Suprapubic skin (tissue), 4 donors: ENCODE data around the gene CASP10. TPM values are rescaled to one million over a fixed set of nuclear protein-coding genes. Genes with fewer than 3 reads are reported as not detected.
"Not testable (repeated sequence)": the region's sequence is repeated elsewhere in the genome, so short reads cannot be mapped to it uniquely, and the experiment has no call there.

Experiments
- DNase-seq, 2 donors: peaks; one replicate each; pipeline ENCODE4 v3.0.0-alpha.2; 2019; ENCODE audit warnings: low spot score in 2 of 2
- H3K27ac ChIP-seq: fragments of 200-600 bp; sonication (generic); one replicate; pipeline ENCODE4 v1.5.1; 2019
- H3K27me3 ChIP-seq: fragments of 200-600 bp; sonication (generic); one replicate; pipeline ENCODE4 v1.5.1; 2019
- H3K36me3 ChIP-seq: fragments of 200-600 bp; sonication (generic); one replicate; pipeline ENCODE4 v1.5.1; 2019
- H3K4me1 ChIP-seq: fragments of 200-600 bp; sonication (generic); one replicate; pipeline ENCODE4 v1.5.1; 2019
- H3K4me3 ChIP-seq: fragments of 200-600 bp; sonication (generic); one replicate; pipeline ENCODE4 v1.5.1; 2019; ENCODE audit warnings: mild to moderate bottlenecking
- H3K9me3 ChIP-seq: fragments of 200-600 bp; sonication (generic); one replicate; pipeline ENCODE4 v1.5.1; 2019
- CTCF ChIP-seq, 2 donors: fragments of 200-600 bp in 1 of 2; fragments of 450-650 bp in 1 of 2; sonication (generic) in 1 of 2; IDR thresholded peaks; one replicate each; pipeline ENCODE4 v1.5.1; 2016 to 2019; ENCODE audit warnings: antibody characterized with exemption in 2 of 2, mild to moderate bottlenecking in 1 of 2, moderate library complexity in 1 of 2
- EP300 ChIP-seq: sonication (generic); formaldehyde crosslinking; IDR thresholded peaks from one replicate; pipeline ENCODE4 v1.6.1; 2017; ENCODE audit warnings: antibody characterized with exemption
- POLR2A ChIP-seq, 2 donors: fragments of 450-650 bp; IDR thresholded peaks; one replicate each; pipeline ENCODE4 v1.6.1; 2017; ENCODE audit warnings: antibody characterized with exemption in 2 of 2, mild to moderate bottlenecking in 2 of 2, moderate library complexity in 2 of 2
- POLR2AphosphoS5 ChIP-seq, 3 donors: sonication (generic); formaldehyde crosslinking; IDR thresholded peaks; one replicate each; pipeline ENCODE4 v1.6.1; 2017; ENCODE audit warnings: antibody characterized with exemption in 3 of 3
- WGBS: methylation state at CpG from one replicate; pipeline ENCODE4 v1.1.5; 2018; 5-methylcytosine and 5-hydroxymethylcytosine counted together
- total RNA-seq, 4 donors: library from RNA; depleted of rRNA; stranded (reverse); fragments of >200 nt; gene quantifications; one replicate each; pipeline ENCODE4 v1.1.0, GENCODE V29; 2016

Gene CASP10
- total RNA-seq, 4 donors from 2014 or later = 3.7 to 19.0 (median 7.4) TPM

GRCh38 chr2:201138401-201138970 lies 44.5 kb upstream of the CASP10 start:
- H3K4me3 ChIP-seq = no peak overlapping the region
- peaks cover 96% of the 10 kb centered on the region for H3K36me3 ChIP-seq
- peaks cover 12% of the 10 kb centered on the region for H3K4me1 ChIP-seq
- no peaks in the 10 kb centered on the region for H3K9me3 ChIP-seq
- TF ChIP-seq CTCF (IDR thresholded peaks at IDR 0.05) (no peak), POLR2AphosphoS5 (IDR thresholded peaks at IDR 0.05) (no peak), POLR2A (IDR thresholded peaks at IDR 0.05) (no peak), EP300 (no peak)
- H3K27ac ChIP-seq = no peak overlapping the region
- no peaks in the 10 kb centered on the region for H3K27me3 ChIP-seq
- 97% methylated on average over 14 of the region's 15 CpGs for WGBS
- no peak for DNase-seq

- not testable (repeated sequence) for H3K27ac ChIP-seq, H3K4me3 ChIP-seq, H3K9me3 ChIP-seq, DNase-seq, H3K27me3 ChIP-seq
- Histone ChIP-seq H3K36me3 (peaks cover 96% of the 10 kb centered on the region), H3K4me1 (peaks cover 12% of the 10 kb centered on the region)
- 74% methylated on average over 14 of the region's 14 CpGs for WGBS
Measured at GRCh38 chr2:201138986-201139781, 43.8 kb upstream of the CASP10 start.

- peaks cover 98% of the 10 kb centered on the region for H3K36me3 ChIP-seq
- no peak for TF ChIP-seq CTCF (IDR thresholded peaks at IDR 0.05)
- TF ChIP-seq POLR2AphosphoS5 (IDR thresholded peaks at IDR 0.05) = no peak
- no peak for TF ChIP-seq EP300
- no peak for TF ChIP-seq POLR2A (IDR thresholded peaks at IDR 0.05)
- H3K27ac ChIP-seq = no peak overlapping the region
- H3K9me3 ChIP-seq = no peaks in the 10 kb centered on the region
- peaks cover 7% of the 10 kb centered on the region for H3K4me1 ChIP-seq
- no peaks in the 10 kb centered on the region for H3K27me3 ChIP-seq
- no peak for DNase-seq
- WGBS = 82% methylated on average over 34 of the region's 34 CpGs
- H3K4me3 ChIP-seq = no peak overlapping the region
Measured at GRCh38 chr2:201139836-201140604, 42.9 kb upstream of the CASP10 start.

GRCh38 chr2:201144101-201145051 lies 38.6 kb upstream of the CASP10 start:
- WGBS = 78% methylated on average over 5 of the region's 5 CpGs
- TF ChIP-seq POLR2A (IDR thresholded peaks at IDR 0.05) (no peak), CTCF (IDR thresholded peaks at IDR 0.05) (no peak), POLR2AphosphoS5 (IDR thresholded peaks at IDR 0.05) (no peak), EP300 (no peak)
- Histone ChIP-seq H3K27me3 (no peaks in the 10 kb centered on the region), H3K4me1 (no peaks in the 10 kb centered on the region), H3K27ac (no peak overlapping the region), H3K9me3 (no peaks in the 10 kb centered on the region), H3K36me3 (peaks cover 81% of the 10 kb centered on the region), H3K4me3 (no peak overlapping the region)
- DNase-seq = no peak

GRCh38 chr2:201148434-201148990 lies 34.4 kb upstream of the CASP10 start:
- no peaks in the 10 kb centered on the region for H3K9me3 ChIP-seq
- WGBS = 93% methylated on average over 1 of the region's 1 CpG
- H3K4me3 ChIP-seq = no peak overlapping the region
- peaks cover 15% of the 10 kb centered on the region for H3K4me1 ChIP-seq
- H3K27me3 ChIP-seq = no peaks in the 10 kb centered on the region
- no peak for TF ChIP-seq POLR2AphosphoS5 (IDR thresholded peaks at IDR 0.05)
- no peak for TF ChIP-seq CTCF (IDR thresholded peaks at IDR 0.05)
- no peak for TF ChIP-seq EP300
- TF ChIP-seq POLR2A (IDR thresholded peaks at IDR 0.05) = no peak
- no peak overlapping the region for H3K27ac ChIP-seq
- no peak for DNase-seq
- peaks cover 68% of the 10 kb centered on the region for H3K36me3 ChIP-seq
